ENCODE measurements around the gene RNF212. TPM values are rescaled to one million over a fixed set of nuclear protein-coding genes. Genes with fewer than 3 reads are reported as not detected.
A peak's percentile ranks its signal among the peaks of the same experiment; 100 is the strongest.

Gene RNF212
- polyA plus RNA-seq, 2 of the 4 experiments (the other 2 are of a cell fraction): 3.0 TPM

GRCh38 chr4:1081689-1082040, 31.7 kb downstream of the RNF212 start:
- no peak overlapping the region for H3K4me3 ChIP-seq
- no peak for TF ChIP-seq FOXS1 (CRISPR knock-in tag; IDR thresholded peaks at IDR 0.05)
- TF ChIP-seq ELK1 (IDR thresholded peaks at IDR 0.05; ENCODE audit: low read depth, low read length): no peak
- no peak for TF ChIP-seq EHF (CRISPR knock-in tag; IDR thresholded peaks at IDR 0.05)
- no peak for TF ChIP-seq ZFP36 (IDR thresholded peaks at IDR 0.05; ENCODE audit: borderline replicate concordance, partially characterized antibody)
- no peak for TF ChIP-seq BHLHE40 (IDR thresholded peaks at IDR 0.05; ENCODE audit: low read depth, low read length)
- TF ChIP-seq RARB (CRISPR knock-in tag; IDR thresholded peaks at IDR 0.05): no peak
- TF ChIP-seq PHF8 (IDR thresholded peaks at IDR 0.05; ENCODE audit: borderline replicate concordance, low read depth): no peak
- TF ChIP-seq CHD2 (IDR thresholded peaks at IDR 0.05; ENCODE audit: low read length, partially characterized antibody): no peak
- TF ChIP-seq HDAC2 (IDR thresholded peaks at IDR 0.05): no peak
- TF ChIP-seq MAZ (IDR thresholded peaks at IDR 0.05; ENCODE audit: borderline replicate concordance, low read depth, low read length): no peak
- no peak for TF ChIP-seq CHD4 (IDR thresholded peaks at IDR 0.05; ENCODE audit: borderline replicate concordance)
- TF ChIP-seq HOXB5 (CRISPR knock-in tag; IDR thresholded peaks at IDR 0.05): no peak
- TF ChIP-seq HOXB13 (CRISPR knock-in tag; IDR thresholded peaks at IDR 0.05; ENCODE audit: low read depth): no peak
- no peak for TF ChIP-seq JUN (IDR thresholded peaks at IDR 0.05)
- peak overlapping the region; percentile 73 for H3K4me2 ChIP-seq
- CTCF ChIA-PET: interaction anchor here (0.6 to 1.6 kb wide), 2 partner anchors 19 to 38 kb away, joined by 3 to 5 read pairs; no protein-coding TSS in a partner anchor
- peaks cover 25% of the 10 kb centered on the region for H3K4me1 ChIP-seq
- ATAC-seq (peak; percentile 59 to 73), FAIRE-seq (no peak), DNase-seq (ENCODE audit: low read depth in 1 of 2, low spot score in 1 of 2) (peak; percentile 23 to 43)
- 54% methylated on average over 7 of the region's 8 CpGs for WGBS (ENCODE audit: missing lambda C conversion rate)
- H3K27ac ChIP-seq: peak overlapping the region; percentile 58 to 83
- H3K9me3 ChIP-seq: no peaks in the 10 kb centered on the region
- POLR2A ChIA-PET: no interaction called here

DNA sequence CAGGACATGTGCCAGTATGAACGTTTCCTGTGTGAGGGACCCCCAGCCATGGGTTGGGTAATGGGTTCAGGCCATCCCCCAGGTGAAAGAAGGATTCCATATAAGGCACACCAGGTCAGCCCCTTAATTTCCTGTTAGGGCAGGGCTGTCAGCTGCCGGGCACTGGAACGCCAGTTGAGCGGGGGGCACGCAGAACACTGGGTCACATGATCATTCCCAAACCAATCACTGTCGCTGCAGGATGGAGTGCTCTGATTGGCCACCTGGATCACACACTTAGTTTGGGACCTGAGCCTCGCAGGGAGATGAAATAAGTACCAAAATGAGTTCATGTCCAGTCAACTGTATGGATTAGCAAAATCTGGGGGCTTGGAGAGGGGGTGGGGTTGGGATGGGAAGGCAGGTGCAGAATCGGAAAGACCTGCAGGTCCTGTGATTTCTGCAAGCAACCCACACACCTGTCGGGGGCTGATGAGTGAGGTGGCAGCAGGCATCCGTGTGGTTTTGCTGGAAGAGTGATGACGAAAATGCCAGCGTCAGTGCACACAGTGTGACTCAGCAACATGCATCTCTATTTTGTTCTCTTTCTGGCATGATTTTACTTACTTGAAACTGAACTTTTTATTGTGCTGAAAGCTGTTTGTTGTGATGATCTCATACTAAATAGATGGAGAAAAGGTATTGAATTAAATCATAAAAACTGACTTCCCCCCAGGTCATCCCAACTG, 32.2 kb downstream of the RNF212 start:
- peak; percentile 55 for TF ChIP-seq MAFK (IDR thresholded peaks at IDR 0.05; ENCODE audit: partially characterized antibody)
- no peak for TF ChIP-seq FOXS1 (CRISPR knock-in tag; IDR thresholded peaks at IDR 0.05)
- TF ChIP-seq HOXB13 (CRISPR knock-in tag; IDR thresholded peaks at IDR 0.05; ENCODE audit: low read depth): no peak
- no peak for TF ChIP-seq EHF (CRISPR knock-in tag; IDR thresholded peaks at IDR 0.05)
- peak; percentile 41; the same call in 1 of the 2 replicates for TF ChIP-seq JUNB (IDR thresholded peaks at IDR 0.05)
- no peak for TF ChIP-seq ZNF302 (CRISPR knock-in tag; IDR thresholded peaks at IDR 0.05)
- no peak for TF ChIP-seq ESRRA (IDR thresholded peaks at IDR 0.05; ENCODE audit: borderline replicate concordance, low read length)
- TF ChIP-seq TP53 (CRISPR knock-in tag; IDR thresholded peaks at IDR 0.05): no peak
- TF ChIP-seq SMC3 (IDR thresholded peaks at IDR 0.05): no peak
- no peak for TF ChIP-seq EHMT2 (IDR thresholded peaks at IDR 0.05; ENCODE audit: low read depth)
- TF ChIP-seq NFE2L2 (conservative IDR thresholded peaks at IDR 0.05; ENCODE audit: low read length): peak; percentile 41; the same call in 1 of the 2 replicates
- no peak for TF ChIP-seq EP300 (IDR thresholded peaks at IDR 0.05)
- no peak for TF ChIP-seq CHD4 (IDR thresholded peaks at IDR 0.05; ENCODE audit: borderline replicate concordance)
- no peak for TF ChIP-seq POLR2A (IDR thresholded peaks at IDR 0.05; ENCODE audit: low read length)
- no peak for TF ChIP-seq MAZ (IDR thresholded peaks at IDR 0.05; ENCODE audit: borderline replicate concordance, low read depth, low read length)
- TF ChIP-seq, protein P1, sequence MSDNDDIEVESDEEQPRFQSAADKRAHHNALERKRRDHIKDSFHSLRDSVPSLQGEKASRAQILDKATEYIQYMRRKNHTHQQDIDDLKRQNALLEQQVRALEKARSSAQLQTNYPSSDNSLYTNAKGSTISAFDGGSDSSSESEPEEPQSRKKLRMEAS (IDR thresholded peaks at IDR 0.05): no peak
- TF ChIP-seq KDM5A (IDR thresholded peaks at IDR 0.05): no peak
- TF ChIP-seq FOSL2 (IDR thresholded peaks at IDR 0.05): no peak
- TF ChIP-seq FOSL2 (CRISPR knock-in tag; IDR thresholded peaks at IDR 0.05): no peak
- no peak for TF ChIP-seq HOXA7 (CRISPR knock-in tag; IDR thresholded peaks at IDR 0.05)
- TF ChIP-seq TFCP2L1 (CRISPR knock-in tag; IDR thresholded peaks at IDR 0.05): no peak
- TF ChIP-seq, protein P2, sequence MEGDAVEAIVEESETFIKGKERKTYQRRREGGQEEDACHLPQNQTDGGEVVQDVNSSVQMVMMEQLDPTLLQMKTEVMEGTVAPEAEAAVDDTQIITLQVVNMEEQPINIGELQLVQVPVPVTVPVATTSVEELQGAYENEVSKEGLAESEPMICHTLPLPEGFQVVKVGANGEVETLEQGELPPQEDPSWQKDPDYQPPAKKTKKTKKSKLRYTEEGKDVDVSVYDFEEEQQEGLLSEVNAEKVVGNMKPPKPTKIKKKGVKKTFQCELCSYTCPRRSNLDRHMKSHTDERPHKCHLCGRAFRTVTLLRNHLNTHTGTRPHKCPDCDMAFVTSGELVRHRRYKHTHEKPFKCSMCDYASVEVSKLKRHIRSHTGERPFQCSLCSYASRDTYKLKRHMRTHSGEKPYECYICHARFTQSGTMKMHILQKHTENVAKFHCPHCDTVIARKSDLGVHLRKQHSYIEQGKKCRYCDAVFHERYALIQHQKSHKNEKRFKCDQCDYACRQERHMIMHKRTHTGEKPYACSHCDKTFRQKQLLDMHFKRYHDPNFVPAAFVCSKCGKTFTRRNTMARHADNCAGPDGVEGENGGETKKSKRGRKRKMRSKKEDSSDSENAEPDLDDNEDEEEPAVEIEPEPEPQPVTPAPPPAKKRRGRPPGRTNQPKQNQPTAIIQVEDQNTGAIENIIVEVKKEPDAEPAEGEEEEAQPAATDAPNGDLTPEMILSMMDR (IDR thresholded peaks at IDR 0.05): no peak
- 0 out of 2 replicates have a peak, but pooled peaks have one; percentile 3 for TF ChIP-seq USF2 (IDR thresholded peaks at IDR 0.05)
- no peak for TF ChIP-seq CBX8 (IDR thresholded peaks at IDR 0.05)
- TF ChIP-seq GATA3 (IDR thresholded peaks at IDR 0.05; ENCODE audit: borderline replicate concordance): no peak
- no peak for TF ChIP-seq ZC3H11A (IDR thresholded peaks at IDR 0.05)
- Histone ChIP-seq H3K4me3 (no peak overlapping the region), H3K4me1 (peaks cover 25% of the 10 kb centered on the region), H3K9me3 (no peaks in the 10 kb centered on the region), H3K4me2 (peak overlapping the region; percentile 73), H3K27ac (peak overlapping the region; percentile 58 to 83)
- ChIA-PET POLR2A (no interaction called here), CTCF (interaction anchor here (1.6 kb wide), 1 partner anchor 38 kb away, joined by 3 read pairs; no protein-coding TSS in a partner anchor)
- peak; percentile 40 to 44; a peak in 3 of 6 replicates for ATAC-seq
- FAIRE-seq: no peak
- 71% methylated on average over 12 of the region's 12 CpGs for WGBS (ENCODE audit: missing lambda C conversion rate)
- peak in 1 of 2 experiments; percentile 16 for DNase-seq (ENCODE audit: low read depth in 1 of 2, low spot score in 1 of 2)
